WERI-Rb-1 (cell line): ENCODE data around the gene MX2.

Experiments used
- DNase-seq: peaks from one replicate; pipeline ENCODE4 v3.0.0-alpha.2; 2020
- H3K27ac ChIP-seq: fragments of 250-450 bp; sonication (Bioruptor Pico); 2 replicates; pipeline ENCODE4 v1.5.1; 2020; ENCODE audit warnings: mild to moderate bottlenecking, moderate library complexity
- H3K27me3 ChIP-seq: fragments of 250-450 bp; sonication (Bioruptor Pico); 2 replicates; pipeline ENCODE4 v1.5.1; 2021; ENCODE audit warnings: mild to moderate bottlenecking, low read depth, moderate library complexity; ENCODE audit not compliant: insufficient read depth, severe bottlenecking
- H3K36me3 ChIP-seq: fragments of 250-450 bp; sonication (Bioruptor Pico); 2 replicates; pipeline ENCODE4 v1.5.1; 2020; ENCODE audit warnings: mild to moderate bottlenecking, moderate library complexity
- H3K4me3 ChIP-seq: 2 replicates; pipeline ENCODE4 v1.5.1; 2011; ENCODE audit warnings: low read depth, mild to moderate bottlenecking, control low read depth, low read length
- H3K9me3 ChIP-seq: fragments of 250-450 bp; sonication (Bioruptor Pico); 2 replicates; pipeline ENCODE4 v1.5.1; 2021; ENCODE audit warnings: mild to moderate bottlenecking, moderate library complexity; ENCODE audit not compliant: severe bottlenecking
- CTCF ChIP-seq: IDR thresholded peaks from 2 replicates; pipeline ENCODE4 v1.5.1; 2011; ENCODE audit warnings: low read depth, mild to moderate bottlenecking, control low read depth, inconsistent platforms, low read length

Gene MX2

GRCh38 chr21:41333752-41334151 lies 28.1 kb upstream of the MX2 start:
- no peak overlapping the region for H3K27ac ChIP-seq
- H3K9me3 ChIP-seq: peaks cover 12% of the 10 kb centered on the region
- no peak for DNase-seq
- H3K27me3 ChIP-seq: no peaks in the 10 kb centered on the region
- no peak for TF ChIP-seq CTCF
- H3K36me3 ChIP-seq: no peaks in the 10 kb centered on the region
- H3K4me3 ChIP-seq: no peak overlapping the region

GRCh38 chr21:41337515-41337914 lies 24.3 kb upstream of the MX2 start:
- H3K27ac ChIP-seq: no peak overlapping the region
- no peak for DNase-seq
- H3K9me3 ChIP-seq: peaks cover 17% of the 10 kb centered on the region
- no peaks in the 10 kb centered on the region for H3K36me3 ChIP-seq
- no peak overlapping the region for H3K4me3 ChIP-seq
- no peaks in the 10 kb centered on the region for H3K27me3 ChIP-seq
- TF ChIP-seq CTCF: no peak

GRCh38 chr21:41338455-41338854 lies 23.4 kb upstream of the MX2 start:
- H3K4me3 ChIP-seq: no peak overlapping the region
- no peak for TF ChIP-seq CTCF
- no peaks in the 10 kb centered on the region for H3K36me3 ChIP-seq
- no peak for DNase-seq
- no peaks in the 10 kb centered on the region for H3K27me3 ChIP-seq
- H3K9me3 ChIP-seq: peaks cover 17% of the 10 kb centered on the region
- no peak overlapping the region for H3K27ac ChIP-seq

GRCh38 chr21:41342035-41342434 lies 19.8 kb upstream of the MX2 start:
- TF ChIP-seq CTCF: no peak
- Histone ChIP-seq H3K27ac (no peak overlapping the region), H3K9me3 (peaks cover 5% of the 10 kb centered on the region), H3K27me3 (no peaks in the 10 kb centered on the region), H3K36me3 (no peaks in the 10 kb centered on the region), H3K4me3 (no peak overlapping the region)
- no peak for DNase-seq

GRCh38 chr21:41344146-41344545 lies 17.7 kb upstream of the MX2 start:
- H3K9me3 ChIP-seq: peaks cover 5% of the 10 kb centered on the region
- H3K4me3 ChIP-seq: no peak overlapping the region
- no peak for TF ChIP-seq CTCF
- no peak overlapping the region for H3K27ac ChIP-seq
- H3K36me3 ChIP-seq: no peaks in the 10 kb centered on the region
- H3K27me3 ChIP-seq: no peaks in the 10 kb centered on the region
- DNase-seq: no peak

- no peak for DNase-seq
- no peak overlapping the region for H3K27ac ChIP-seq
- no peaks in the 10 kb centered on the region for H3K27me3 ChIP-seq
- no peak for TF ChIP-seq CTCF
- peaks cover 5% of the 10 kb centered on the region for H3K9me3 ChIP-seq
- no peak overlapping the region for H3K4me3 ChIP-seq
- no peaks in the 10 kb centered on the region for H3K36me3 ChIP-seq
Measured at GRCh38 chr21:41345356-41345755, 16.5 kb upstream of the MX2 start.
